Thyroid gland (tissue), 4 donors: ENCODE results near the gene NUMBL. TPM values are rescaled to one million over a fixed set of nuclear protein-coding genes. Genes with fewer than 3 reads are reported as not detected.

ENCODE experiments used
- DNase-seq, 2 donors: peaks; one replicate each; pipeline ENCODE4 v3.0.0-alpha.2; 2019
- H3K27ac ChIP-seq, 3 donors: fragments of 200-600 bp; sonication (generic); 1 replicate in 2 of 3; 2 replicates in 1 of 3; pipeline ENCODE4 v1.5.1; 2016 to 2019; ENCODE audit warnings: mild to moderate bottlenecking in 1 of 3, moderate library complexity in 1 of 3
- H3K27me3 ChIP-seq: fragments of 200-600 bp; sonication (generic); one replicate; pipeline ENCODE4 v1.5.1; 2019
- H3K36me3 ChIP-seq, 2 donors: fragments of 200-600 bp; sonication (generic); one replicate each; pipeline ENCODE4 v1.5.1; 2016 to 2019
- H3K4me1 ChIP-seq, 2 donors: fragments of 200-600 bp; sonication (generic); one replicate each; pipeline ENCODE4 v1.5.1; 2017 to 2019
- H3K4me3 ChIP-seq, 3 donors: fragments of 200-600 bp; sonication (generic); replicated peaks in 1 of 3; 1 replicate in 2 of 3; 2 replicates in 1 of 3; pipeline ENCODE4 v1.5.1; 2016; ENCODE audit warnings: mild to moderate bottlenecking in 1 of 3
- H3K9me3 ChIP-seq: fragments of 200-600 bp; sonication (generic); one replicate; pipeline ENCODE4 v1.5.1; 2017
- POLR2A ChIP-seq, 2 donors: fragments of 450-650 bp; IDR thresholded peaks; one replicate each; pipeline ENCODE4 v1.6.1; 2017; ENCODE audit warnings: antibody characterized with exemption in 2 of 2, mild to moderate bottlenecking in 2 of 2, moderate library complexity in 1 of 2
- WGBS, 2 donors: methylation state at CpG; one replicate each; pipeline ENCODE4 v1.1.5; 2017; 5-methylcytosine and 5-hydroxymethylcytosine counted together
- intact Hi-C: fragments of 100-400 bp; cut with DNase I; formaldehyde crosslinking; loops from one replicate; pipeline ENCODE4 v1.15.1; 2023
- total RNA-seq, 4 donors: library from RNA; depleted of rRNA; stranded (reverse); fragments of >200 nt; gene quantifications; one replicate each; pipeline ENCODE4 v1.2.3, GENCODE V29; 2016
- TF ChIP-seq, protein P1 (sequence below), 6 experiments: fragments of 200-600 bp in 3 of 6; fragments of 450-650 bp in 3 of 6; sonication (generic) in 3 of 6; IDR thresholded peaks; one replicate each; pipeline ENCODE4 v1.5.1; 2016 to 2019; ENCODE audit warnings: antibody characterized with exemption in 6 of 6, mild to moderate bottlenecking in 2 of 6, inconsistent platforms in 1 of 6, moderate library complexity in 1 of 6

NUMBL gene
- total RNA-seq, 4 donors from 2014 or later = 14.2 to 22.5 (median 17.0) TPM

DNA sequence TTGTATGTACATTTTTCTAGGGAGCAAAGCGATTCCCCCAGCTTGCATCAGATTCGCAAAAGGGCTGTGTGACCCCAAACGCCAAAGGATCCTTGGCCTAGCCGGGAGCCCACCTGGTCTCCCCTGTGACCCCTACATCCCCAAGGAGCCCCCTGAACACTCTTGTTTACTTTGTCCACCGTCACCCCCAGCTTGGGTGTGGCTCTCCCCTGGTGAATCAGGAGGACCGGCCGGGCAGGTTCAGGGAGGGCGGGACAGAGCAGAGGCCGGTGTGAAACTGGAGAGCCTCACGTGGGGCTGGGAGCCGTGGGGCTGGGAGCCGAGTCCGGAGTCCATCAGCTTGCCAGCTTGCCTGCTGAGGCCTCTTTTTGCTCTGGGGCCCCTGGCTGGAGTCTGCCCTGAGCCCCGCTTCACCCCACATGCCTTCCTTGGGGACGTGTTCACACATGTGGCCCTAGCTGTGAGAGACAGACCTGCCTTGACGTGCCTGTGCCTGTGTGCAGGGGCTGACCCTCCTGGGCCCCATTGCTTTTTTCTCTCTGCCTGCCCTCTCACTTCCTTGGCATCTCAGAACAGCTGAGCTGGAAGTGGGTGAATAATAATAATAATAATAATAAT is 28.4 kb upstream of the NUMBL start:
- TF ChIP-seq, protein P1, sequence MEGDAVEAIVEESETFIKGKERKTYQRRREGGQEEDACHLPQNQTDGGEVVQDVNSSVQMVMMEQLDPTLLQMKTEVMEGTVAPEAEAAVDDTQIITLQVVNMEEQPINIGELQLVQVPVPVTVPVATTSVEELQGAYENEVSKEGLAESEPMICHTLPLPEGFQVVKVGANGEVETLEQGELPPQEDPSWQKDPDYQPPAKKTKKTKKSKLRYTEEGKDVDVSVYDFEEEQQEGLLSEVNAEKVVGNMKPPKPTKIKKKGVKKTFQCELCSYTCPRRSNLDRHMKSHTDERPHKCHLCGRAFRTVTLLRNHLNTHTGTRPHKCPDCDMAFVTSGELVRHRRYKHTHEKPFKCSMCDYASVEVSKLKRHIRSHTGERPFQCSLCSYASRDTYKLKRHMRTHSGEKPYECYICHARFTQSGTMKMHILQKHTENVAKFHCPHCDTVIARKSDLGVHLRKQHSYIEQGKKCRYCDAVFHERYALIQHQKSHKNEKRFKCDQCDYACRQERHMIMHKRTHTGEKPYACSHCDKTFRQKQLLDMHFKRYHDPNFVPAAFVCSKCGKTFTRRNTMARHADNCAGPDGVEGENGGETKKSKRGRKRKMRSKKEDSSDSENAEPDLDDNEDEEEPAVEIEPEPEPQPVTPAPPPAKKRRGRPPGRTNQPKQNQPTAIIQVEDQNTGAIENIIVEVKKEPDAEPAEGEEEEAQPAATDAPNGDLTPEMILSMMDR (IDR thresholded peaks at IDR 0.05) = no peak
- peak in 1 of 2 donors; percentile 40 for TF ChIP-seq POLR2A (IDR thresholded peaks at IDR 0.05)
- intact Hi-C loops = no loop called here
- peaks cover 57 to 64% of the 10 kb centered on the region in 2 donors for H3K4me1 ChIP-seq

DNA sequence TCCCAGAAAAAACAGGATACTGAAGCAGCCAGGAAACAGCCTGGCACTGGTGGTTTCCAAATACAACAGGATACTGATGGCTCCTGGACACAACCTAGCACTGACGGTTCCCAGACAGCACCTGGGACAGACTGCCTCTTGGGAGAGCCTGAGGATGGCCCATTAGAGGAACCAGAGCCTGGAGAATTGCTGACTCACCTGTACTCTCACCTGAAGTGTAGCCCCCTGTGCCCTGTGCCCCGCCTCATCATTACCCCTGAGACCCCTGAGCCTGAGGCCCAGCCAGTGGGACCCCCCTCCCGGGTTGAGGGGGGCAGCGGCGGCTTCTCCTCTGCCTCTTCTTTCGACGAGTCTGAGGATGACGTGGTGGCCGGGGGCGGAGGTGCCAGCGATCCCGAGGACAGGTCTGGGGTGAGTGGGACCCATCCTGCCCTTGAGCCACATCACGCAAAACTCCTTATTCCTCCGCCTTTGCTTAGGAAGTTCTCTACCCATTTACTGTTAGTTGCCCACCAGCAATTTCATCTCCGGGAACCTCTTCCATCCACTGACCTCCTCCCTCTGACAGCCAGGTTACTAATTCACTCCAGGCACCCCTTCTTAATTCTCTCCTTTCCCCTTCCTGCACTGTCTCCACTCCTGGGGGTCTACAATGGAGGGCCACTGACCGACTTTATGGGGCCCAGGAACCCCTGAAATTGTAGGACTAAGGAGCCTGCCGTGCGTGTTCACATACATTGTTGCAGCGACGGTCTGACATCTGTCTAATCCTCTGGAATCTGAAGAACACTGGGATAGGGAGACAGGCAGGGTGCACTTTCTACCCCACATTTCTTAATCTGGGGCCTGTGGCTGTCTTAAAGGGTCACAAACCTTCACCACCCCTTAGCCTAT is 27.7 kb upstream of the NUMBL start:
- peaks cover 50 to 64% of the 10 kb centered on the region in 2 donors for H3K4me1 ChIP-seq
- intact Hi-C loops = no loop called here
- no peaks in the 10 kb centered on the region for H3K9me3 ChIP-seq
- DNase-seq = peak; percentile 30 to 39
- peak overlapping the region; percentile 69 to 75 (median 74) for H3K4me3 ChIP-seq
- no peak for TF ChIP-seq POLR2A (IDR thresholded peaks at IDR 0.05)
- TF ChIP-seq, protein P1 (IDR thresholded peaks at IDR 0.05) = no peak
- no peaks in the 10 kb centered on the region for H3K27me3 ChIP-seq
- H3K27ac ChIP-seq = peak overlapping the region; percentile 91 to 98 (median 93)
- 24 to 31% methylated on average over 14 to 16 of the region's 20 CpGs for WGBS, 2 donors
- H3K36me3 ChIP-seq = peaks cover 0 to under 1% of the 10 kb centered on the region in 2 donors

More for the DNA sequence above, 28.4 kb upstream of the NUMBL start:
- peak overlapping the region; percentile 91 to 98 (median 93) for H3K27ac ChIP-seq
- peaks cover under 1 to 8% of the 10 kb centered on the region in 2 donors for H3K36me3 ChIP-seq
- H3K4me3 ChIP-seq = peak overlapping the region; percentile 17 to 74 (median 69)
- no peaks in the 10 kb centered on the region for H3K9me3 ChIP-seq
- peak; percentile 85 to 88 for DNase-seq
- H3K27me3 ChIP-seq = no peaks in the 10 kb centered on the region
- WGBS, 2 donors = 6 to 7% methylated on average over 7 to 15 of the region's 16 CpGs

DNA sequence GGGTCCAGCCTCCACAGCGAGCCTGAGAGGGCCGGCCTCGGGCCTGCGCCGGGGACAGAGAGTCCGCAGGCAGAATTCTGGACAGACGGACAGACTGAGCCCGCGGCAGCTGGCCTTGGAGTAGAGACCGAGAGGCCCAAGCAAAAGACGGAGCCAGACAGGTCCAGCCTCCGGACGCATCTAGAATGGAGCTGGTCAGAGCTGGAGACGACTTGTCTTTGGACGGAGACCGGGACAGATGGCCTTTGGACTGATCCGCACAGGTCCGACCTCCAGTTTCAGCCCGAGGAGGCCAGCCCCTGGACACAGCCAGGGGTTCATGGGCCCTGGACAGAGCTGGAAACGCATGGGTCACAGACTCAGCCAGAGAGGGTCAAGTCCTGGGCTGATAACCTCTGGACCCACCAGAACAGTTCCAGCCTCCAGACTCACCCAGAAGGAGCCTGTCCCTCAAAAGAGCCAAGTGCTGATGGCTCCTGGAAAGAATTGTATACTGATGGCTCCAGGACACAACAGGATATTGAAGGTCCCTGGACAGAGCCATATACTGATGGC is 27.0 kb upstream of the NUMBL start:
- no peak for TF ChIP-seq POLR2A (IDR thresholded peaks at IDR 0.05)
- TF ChIP-seq, protein P1 (IDR thresholded peaks at IDR 0.05) = peak in 1 of 6 experiments; percentile 2
- Histone ChIP-seq H3K4me3 (peak overlapping the region; percentile 69 to 75 (median 74)), H3K4me1 (peaks cover 45 to 64% of the 10 kb centered on the region in 2 donors), H3K27ac (peak overlapping the region; percentile 91 to 98 (median 93)), H3K27me3 (no peaks in the 10 kb centered on the region), H3K9me3 (no peaks in the 10 kb centered on the region), H3K36me3 (no peaks in the 10 kb centered on the region)
- intact Hi-C loops = no loop called here
- WGBS, 2 donors = 0 to 3% methylated on average over 1 to 19 of the region's 20 CpGs
- DNase-seq = no peak

DNA sequence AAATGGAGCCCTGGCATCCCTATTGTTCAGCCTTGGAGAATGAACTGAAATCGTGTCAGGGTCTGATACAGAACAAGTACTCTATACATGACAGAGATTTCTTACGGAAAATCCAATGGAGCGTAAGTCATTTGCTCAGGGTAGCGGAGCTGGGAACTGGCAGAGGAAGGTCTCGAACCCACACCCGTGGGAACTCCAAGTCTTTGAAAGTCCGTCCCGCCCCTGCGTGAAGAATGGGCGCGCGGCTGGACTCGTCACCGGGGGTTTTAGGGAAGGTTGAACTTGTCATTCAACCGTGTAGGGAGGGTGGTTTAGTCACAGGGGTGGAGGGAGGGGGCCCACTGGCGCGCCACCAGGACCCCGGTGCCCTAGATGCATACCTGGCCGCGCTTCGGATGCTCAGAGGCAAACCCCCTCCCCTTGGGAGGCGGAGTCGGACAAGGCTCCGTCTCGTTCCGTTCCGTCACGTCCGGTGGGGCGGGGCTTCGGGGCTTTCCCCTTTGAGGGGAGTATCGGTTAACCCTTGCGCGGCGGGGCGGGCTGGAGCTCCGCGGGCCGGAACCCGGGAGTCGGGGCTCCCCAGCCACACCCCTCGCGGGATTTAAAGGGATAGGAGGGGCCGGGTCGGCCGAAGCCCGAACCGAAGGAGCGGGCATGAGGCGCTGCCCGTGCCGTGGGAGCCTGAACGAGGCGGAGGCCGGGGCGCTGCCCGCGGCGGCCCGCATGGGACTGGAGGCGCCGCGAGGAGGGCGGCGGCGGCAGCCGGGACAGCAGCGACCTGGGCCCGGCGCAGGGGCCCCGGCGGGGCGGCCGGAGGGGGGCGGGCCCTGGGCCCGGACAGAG is 26.3 kb upstream of the NUMBL start, which contains the start of the genes COQ8B and ITPKC:
COQ8B (minus strand) TSS at position 405 of the 843 bp plus-strand sequence. CDS start 2,254 bp downstream, outside the sequence.
ITPKC (plus strand) TSS at position 631 of the 843 bp plus-strand sequence; CDS start at position 655, 24 bp downstream.
- Histone ChIP-seq H3K36me3 (no peaks in the 10 kb centered on the region), H3K4me3 (peak within 1 kb of the TSS; percentile 69 to 75 (median 74)), H3K9me3 (no peaks in the 10 kb centered on the region), H3K27me3 (no peaks in the 10 kb centered on the region), H3K4me1 (peaks cover 38 to 60% of the 10 kb centered on the region in 2 donors), H3K27ac (peak within 1 kb of the TSS; percentile 91 to 98 (median 93))
- peak; percentile 100 for DNase-seq
- 0 to 2% methylated on average over 22 to 51 of the region's 76 CpGs for WGBS, 2 donors
- intact Hi-C loops = no loop called here
- peak in 1 of 2 donors; percentile 80 for TF ChIP-seq POLR2A (IDR thresholded peaks at IDR 0.05)
- TF ChIP-seq, protein P1 (IDR thresholded peaks at IDR 0.05) = peak in 4 of 6 experiments; percentile 13 to 48 (median 30)
